Activated naive CD4-positive, alpha-beta T cell (primary cell): ENCODE results near the gene MSGN1.

Experiments used
- DNase-seq, 4 experiments: peaks; one replicate each; lab custom pipeline; 2025; lab: John Stamatoyannopoulos, UW

The MSGN1 gene

GRCh38 chr2:17816396-17817245 lies at the start of gene MSGN1:
Gene MSGN1, plus strand, starts transcription at chr2:17816460. Its CDS starts 59 bp downstream, at chr2:17816519.
- no peak for DNase-seq

- DNase-seq = no peak
These were observed 47.4 kb upstream of the MSGN1 start for GRCh38 chr2:17768894-17769293.

GRCh38 chr2:17771956-17772355 lies 44.3 kb upstream of the MSGN1 start:
- no peak for DNase-seq

GRCh38 chr2:17772532-17772931 lies 43.7 kb upstream of the MSGN1 start:
- DNase-seq = no peak

- DNase-seq = no peak
These were observed 35.7 kb upstream of the MSGN1 start for GRCh38 chr2:17780546-17780945.

- no peak for DNase-seq
These were observed 34.8 kb upstream of the MSGN1 start for GRCh38 chr2:17781482-17781881.

- DNase-seq = no peak
These were observed 29.5 kb upstream of the MSGN1 start for GRCh38 chr2:17786727-17787126.

GRCh38 chr2:17788773-17789172 lies 27.5 kb upstream of the MSGN1 start:
- DNase-seq = no peak

GRCh38 chr2:17790536-17790935 lies 25.7 kb upstream of the MSGN1 start:
- no peak for DNase-seq

GRCh38 chr2:17791121-17791816 lies 25.0 kb upstream of the MSGN1 start:
- DNase-seq = no peak

GRCh38 chr2:17791817-17792130 lies 24.5 kb upstream of the MSGN1 start:
- DNase-seq = no peak

GRCh38 chr2:17792515-17792914 lies 23.7 kb upstream of the MSGN1 start:
- no peak for DNase-seq

- DNase-seq = no peak
These were observed 23.0 kb upstream of the MSGN1 start for GRCh38 chr2:17793296-17793695.

GRCh38 chr2:17793803-17794354 lies 22.4 kb upstream of the MSGN1 start:
- no peak for DNase-seq

- no peak for DNase-seq
These were observed 21.0 kb upstream of the MSGN1 start for GRCh38 chr2:17795309-17795708.

GRCh38 chr2:17798338-17798737 lies 17.9 kb upstream of the MSGN1 start:
- no peak for DNase-seq

GRCh38 chr2:17799301-17800120 lies 16.7 kb upstream of the MSGN1 start:
- no peak for DNase-seq

- no peak for DNase-seq
These were observed 16.0 kb upstream of the MSGN1 start for GRCh38 chr2:17800219-17800618.

- DNase-seq = no peak
These were observed 15.4 kb upstream of the MSGN1 start for GRCh38 chr2:17800693-17801458.

- no peak for DNase-seq
These were observed 12.8 kb upstream of the MSGN1 start for GRCh38 chr2:17803497-17803896.

- DNase-seq = no peak
These were observed 11.9 kb upstream of the MSGN1 start for GRCh38 chr2:17804358-17804757.

GRCh38 chr2:17805166-17805565 lies 11.1 kb upstream of the MSGN1 start:
- DNase-seq = no peak
